Suprapubic skin (tissue), 4 donors: ENCODE data around the gene DOHH. TPM values are rescaled to one million over a fixed set of nuclear protein-coding genes. Genes with fewer than 3 reads are reported as not detected.
"Not testable (repeated sequence)": the region's sequence is repeated elsewhere in the genome, so short reads cannot be mapped to it uniquely, and the experiment has no call there.

Source experiments
- DNase-seq, 2 donors: peaks; one replicate each; pipeline ENCODE4 v3.0.0-alpha.2; 2019; ENCODE audit warnings: low spot score in 2 of 2
- H3K27ac ChIP-seq: fragments of 200-600 bp; sonication (generic); one replicate; pipeline ENCODE4 v1.5.1; 2019
- H3K27me3 ChIP-seq: fragments of 200-600 bp; sonication (generic); one replicate; pipeline ENCODE4 v1.5.1; 2019
- H3K36me3 ChIP-seq: fragments of 200-600 bp; sonication (generic); one replicate; pipeline ENCODE4 v1.5.1; 2019
- H3K4me1 ChIP-seq: fragments of 200-600 bp; sonication (generic); one replicate; pipeline ENCODE4 v1.5.1; 2019
- H3K4me3 ChIP-seq: fragments of 200-600 bp; sonication (generic); one replicate; pipeline ENCODE4 v1.5.1; 2019; ENCODE audit warnings: mild to moderate bottlenecking
- H3K9me3 ChIP-seq: fragments of 200-600 bp; sonication (generic); one replicate; pipeline ENCODE4 v1.5.1; 2019
- CTCF ChIP-seq, 2 donors: fragments of 200-600 bp in 1 of 2; fragments of 450-650 bp in 1 of 2; sonication (generic) in 1 of 2; IDR thresholded peaks; one replicate each; pipeline ENCODE4 v1.5.1; 2016 to 2019; ENCODE audit warnings: antibody characterized with exemption in 2 of 2, mild to moderate bottlenecking in 1 of 2, moderate library complexity in 1 of 2
- EP300 ChIP-seq: sonication (generic); formaldehyde crosslinking; IDR thresholded peaks from one replicate; pipeline ENCODE4 v1.6.1; 2017; ENCODE audit warnings: antibody characterized with exemption
- POLR2A ChIP-seq, 2 donors: fragments of 450-650 bp; IDR thresholded peaks; one replicate each; pipeline ENCODE4 v1.6.1; 2017; ENCODE audit warnings: antibody characterized with exemption in 2 of 2, mild to moderate bottlenecking in 2 of 2, moderate library complexity in 2 of 2
- POLR2AphosphoS5 ChIP-seq, 3 donors: sonication (generic); formaldehyde crosslinking; IDR thresholded peaks; one replicate each; pipeline ENCODE4 v1.6.1; 2017; ENCODE audit warnings: antibody characterized with exemption in 3 of 3
- WGBS: methylation state at CpG from one replicate; pipeline ENCODE4 v1.1.5; 2018; 5-methylcytosine and 5-hydroxymethylcytosine counted together
- total RNA-seq, 4 donors: library from RNA; depleted of rRNA; stranded (reverse); fragments of >200 nt; gene quantifications; one replicate each; pipeline ENCODE4 v1.1.0, GENCODE V29; 2016

The DOHH gene
- total RNA-seq, 4 donors from 2014 or later = 10.9 to 21.7 (median 17.9) TPM

- H3K4me3 ChIP-seq = no peak overlapping the region
- TF ChIP-seq EP300 = no peak
- no peak for TF ChIP-seq CTCF (IDR thresholded peaks at IDR 0.05)
- no peak for TF ChIP-seq POLR2A (IDR thresholded peaks at IDR 0.05)
- no peak for TF ChIP-seq POLR2AphosphoS5 (IDR thresholded peaks at IDR 0.05)
- H3K36me3 ChIP-seq = peaks cover 28% of the 10 kb centered on the region
- DNase-seq = no peak
- no peaks in the 10 kb centered on the region for H3K9me3 ChIP-seq
- H3K27ac ChIP-seq = no peak overlapping the region
- H3K4me1 ChIP-seq = peaks cover 39% of the 10 kb centered on the region
- no peaks in the 10 kb centered on the region for H3K27me3 ChIP-seq
- WGBS = 85% methylated on average over 19 of the region's 23 CpGs
Measured at GRCh38 chr19:3508771-3509535, 8.5 kb upstream of the DOHH start.

GRCh38 chr19:3508121-3508661 lies 7.7 kb upstream of the DOHH start:
- H3K9me3 ChIP-seq, H3K27ac ChIP-seq, H3K27me3 ChIP-seq, DNase-seq: not testable (repeated sequence)
- 93% methylated on average over 18 of the region's 18 CpGs for WGBS
- Histone ChIP-seq H3K4me1 (peaks cover 39% of the 10 kb centered on the region), H3K4me3 (peak overlapping the region; percentile 98), H3K36me3 (peaks cover 28% of the 10 kb centered on the region)

- peak overlapping the region; percentile 91 for H3K27ac ChIP-seq
- TF ChIP-seq CTCF (IDR thresholded peaks at IDR 0.05) = no peak
- TF ChIP-seq EP300 = no peak
- no peak for TF ChIP-seq POLR2A (IDR thresholded peaks at IDR 0.05)
- TF ChIP-seq POLR2AphosphoS5 (IDR thresholded peaks at IDR 0.05) = no peak
- H3K4me1 ChIP-seq = peaks cover 39% of the 10 kb centered on the region
- WGBS = 38% methylated on average over 27 of the region's 31 CpGs
- peak overlapping the region; percentile 98 for H3K4me3 ChIP-seq
- no peaks in the 10 kb centered on the region for H3K27me3 ChIP-seq
- peak in 1 of 2 donors; percentile 68 for DNase-seq
- no peaks in the 10 kb centered on the region for H3K9me3 ChIP-seq
- H3K36me3 ChIP-seq = peaks cover 28% of the 10 kb centered on the region
Measured at GRCh38 chr19:3507371-3508120, 7.1 kb upstream of the DOHH start.

GRCh38 chr19:3506384-3507340 lies 6.2 kb upstream of the DOHH start:
- peak in 1 of 2 donors; percentile 84 for DNase-seq

More at GRCh38 chr19:3506384-3507340, 6.2 kb upstream of the DOHH start:
- Histone ChIP-seq H3K9me3 (no peaks in the 10 kb centered on the region), H3K4me1 (peaks cover 39% of the 10 kb centered on the region), H3K27me3 (no peaks in the 10 kb centered on the region), H3K36me3 (peaks cover 28% of the 10 kb centered on the region), H3K27ac (peak overlapping the region; percentile 91), H3K4me3 (peak overlapping the region; percentile 98)
- TF ChIP-seq POLR2AphosphoS5 (IDR thresholded peaks at IDR 0.05) (no peak), EP300 (no peak), POLR2A (IDR thresholded peaks at IDR 0.05) (no peak), CTCF (IDR thresholded peaks at IDR 0.05) (no peak)
- 1% methylated on average over 42 of the region's 69 CpGs for WGBS
